ENCODE data around the gene KIF11. TPM values are rescaled to one million over a fixed set of nuclear protein-coding genes. Genes with fewer than 3 reads are reported as not detected.

Gene KIF11
- total RNA-seq, 1 experiment from 2014 or later, result 33.8 TPM

GRCh38 chr10:92702301-92702916, 109.5 kb downstream of the KIF11 start:
- ATAC-seq, result no peak

More at GRCh38 chr10:92702301-92702916, 109.5 kb downstream of the KIF11 start:
- Histone ChIP-seq H3K4me2 (ENCODE audit: low read length) (no peak overlapping the region), H3K4me3 (replicated peaks in 1 of 2; ENCODE audit: low read depth in 1 of 2, low read length in 2 of 2) (no peak overlapping the region), H3K27ac (ENCODE audit: low read depth, low read length) (no peak overlapping the region), H3K9ac (ENCODE audit: low read length) (no peak overlapping the region), H3K27me3 (ENCODE audit: insufficient read depth, low read length) (no peaks in the 10 kb centered on the region), H2AFZ (ENCODE audit: low read depth, low read length, poor library complexity, severe bottlenecking) (no peak overlapping the region), H3K79me2 (ENCODE audit: insufficient read depth, low read length) (no peaks in the 10 kb centered on the region), H3K36me3 (ENCODE audit: control insufficient read depth in 1 of 2, insufficient read depth in 2 of 2, low read length in 2 of 2) (no peaks in the 10 kb centered on the region), H3K9me2 (ENCODE audit: insufficient read depth) (no peaks in the 10 kb centered on the region), H4K20me1 (ENCODE audit: insufficient read depth) (no peaks in the 10 kb centered on the region), H3K9me3 (ENCODE audit: control insufficient read depth in 1 of 2, insufficient read depth in 1 of 2, low read depth in 1 of 2, low read length in 2 of 2) (no peaks in the 10 kb centered on the region), H3K4me1 (ENCODE audit: control insufficient read depth in 1 of 2, insufficient read depth in 2 of 2, low read length in 2 of 2) (no peaks in the 10 kb centered on the region)
- RAD21 ChIA-PET (ENCODE audit: low non-redundant PET in 1 of 2, low total read pairs in 2 of 2, uncharacterized antibody in 2 of 2, unreplicated experiment in 2 of 2), result no interaction called here
- POLR2A ChIA-PET, result no interaction called here
- CTCF ChIA-PET, result no interaction called here
- no TSS peak for BruUV-seq (replicated peaks)
- intact Hi-C loops (cut with micrococcal nuclease), result no loop called here
- no peak for DNase-seq (ENCODE audit: low read depth, low spot score)
- TF ChIP-seq POLR2AphosphoS5 (IDR thresholded peaks at IDR 0.05; ENCODE audit: low read depth, low read length) (no peak), ZNF274 (IDR thresholded peaks at IDR 0.05; ENCODE audit: low read depth, low read length) (no peak), MAX (IDR thresholded peaks at IDR 0.05) (no peak), YY1 (IDR thresholded peaks at IDR 0.05; ENCODE audit: extremely low read depth, insufficient replicate concordance, low read depth, low read length) (no peak), POLR2A (IDR thresholded peaks at IDR 0.05; ENCODE audit: borderline replicate concordance, extremely low read depth, insufficient read depth, insufficient read length) (no peak), SP1 (IDR thresholded peaks at IDR 0.05; ENCODE audit: low read depth) (no peak), JUND (IDR thresholded peaks at IDR 0.05) (no peak), CEBPB (IDR thresholded peaks at IDR 0.05; ENCODE audit: low read depth) (no peak), CTCF (IDR thresholded peaks at IDR 0.05 in 2 of 3, conservative IDR thresholded peaks at IDR 0.05 in 1 of 3; ENCODE audit: borderline replicate concordance in 1 of 3, insufficient read depth in 1 of 3, low read depth in 2 of 3, low read length in 2 of 3) (no peak), EGR1 (IDR thresholded peaks at IDR 0.05; ENCODE audit: low read depth) (no peak), EZH2 (IDR thresholded peaks at IDR 0.05) (no peak), ELF1 (IDR thresholded peaks at IDR 0.05; ENCODE audit: borderline replicate concordance, low read depth) (no peak)

Other genes starting within 250 kb of the KIF11 start
- gene IDE, start 19.0 kb upstream of the KIF11 start, total RNA-seq (2021; ENCODE audit: unreplicated experiment), result 55.8 TPM
- gene HHEX, start 96.8 kb downstream of the KIF11 start, total RNA-seq (2021; ENCODE audit: unreplicated experiment), result 11.0 TPM